Fibroblast of mammary gland (primary cell): ENCODE results near the gene SMPD3.

Experiments
- DNase-seq: peaks from one replicate; pipeline ENCODE4 v3.0.0-alpha.2; 2010; ENCODE audit warnings: low read depth
- H3K4me3 ChIP-seq: 2 replicates; pipeline ENCODE4 v1.5.1; 2011; ENCODE audit warnings: low read depth, mild to moderate bottlenecking, low read length, moderate library complexity; ENCODE audit not compliant: control insufficient read depth
- TF ChIP-seq, protein P1 (sequence below): conservative IDR thresholded peaks from 2 replicates; pipeline ENCODE4 v1.5.1; 2011; ENCODE audit warnings: low read depth, low read length, inconsistent platforms; ENCODE audit not compliant: control insufficient read depth, insufficient read depth

The SMPD3 gene

DNA sequence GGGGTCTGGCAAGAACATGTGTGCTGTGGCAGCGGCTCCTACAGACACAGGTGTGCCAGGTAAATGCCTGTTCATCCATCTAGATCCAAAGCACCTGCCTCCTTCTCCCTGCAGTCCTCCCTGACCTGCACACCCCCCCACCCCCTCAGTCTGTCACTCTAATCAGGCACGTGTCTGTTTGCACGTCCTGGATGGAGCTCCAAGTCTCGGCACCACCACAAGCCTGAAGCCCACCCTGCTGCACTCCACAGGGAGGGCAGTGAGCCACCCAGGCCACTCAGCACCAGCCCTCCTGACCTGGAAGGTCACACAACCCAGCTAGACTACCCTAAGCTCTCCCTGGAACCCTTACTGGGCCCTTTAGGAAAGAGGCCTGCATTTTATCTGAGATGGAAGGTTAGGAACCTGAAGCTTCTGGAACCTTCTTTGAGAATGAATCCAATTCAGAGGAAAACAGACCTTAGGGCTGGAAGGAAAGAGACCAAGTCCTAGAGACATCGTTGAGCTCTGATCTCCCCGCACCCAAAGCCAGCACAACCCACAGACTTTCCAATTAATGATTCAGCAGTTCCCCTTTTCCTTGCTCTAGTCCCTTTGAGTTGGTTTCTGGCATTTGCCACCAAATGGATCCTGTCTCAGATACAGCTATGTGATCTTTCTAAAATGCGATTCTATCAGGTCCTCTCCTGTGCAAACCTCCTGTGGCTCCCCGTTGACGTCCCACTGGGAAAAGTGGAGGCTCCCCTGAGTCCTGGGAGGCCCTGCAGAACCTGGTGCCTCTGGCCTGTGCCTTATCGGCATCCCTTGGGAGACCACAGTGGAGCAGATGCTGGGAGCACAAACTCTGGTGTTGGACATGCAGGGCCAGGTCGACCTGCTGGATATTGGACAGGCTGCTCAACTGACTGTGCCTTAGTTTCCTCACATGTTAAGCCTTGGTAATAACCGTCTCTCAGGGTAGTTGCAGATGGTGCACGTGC lies 69.6 kb downstream of the SMPD3 start:
- DNase-seq, result no peak
- no peak overlapping the region for H3K4me3 ChIP-seq
- TF ChIP-seq, protein P1, sequence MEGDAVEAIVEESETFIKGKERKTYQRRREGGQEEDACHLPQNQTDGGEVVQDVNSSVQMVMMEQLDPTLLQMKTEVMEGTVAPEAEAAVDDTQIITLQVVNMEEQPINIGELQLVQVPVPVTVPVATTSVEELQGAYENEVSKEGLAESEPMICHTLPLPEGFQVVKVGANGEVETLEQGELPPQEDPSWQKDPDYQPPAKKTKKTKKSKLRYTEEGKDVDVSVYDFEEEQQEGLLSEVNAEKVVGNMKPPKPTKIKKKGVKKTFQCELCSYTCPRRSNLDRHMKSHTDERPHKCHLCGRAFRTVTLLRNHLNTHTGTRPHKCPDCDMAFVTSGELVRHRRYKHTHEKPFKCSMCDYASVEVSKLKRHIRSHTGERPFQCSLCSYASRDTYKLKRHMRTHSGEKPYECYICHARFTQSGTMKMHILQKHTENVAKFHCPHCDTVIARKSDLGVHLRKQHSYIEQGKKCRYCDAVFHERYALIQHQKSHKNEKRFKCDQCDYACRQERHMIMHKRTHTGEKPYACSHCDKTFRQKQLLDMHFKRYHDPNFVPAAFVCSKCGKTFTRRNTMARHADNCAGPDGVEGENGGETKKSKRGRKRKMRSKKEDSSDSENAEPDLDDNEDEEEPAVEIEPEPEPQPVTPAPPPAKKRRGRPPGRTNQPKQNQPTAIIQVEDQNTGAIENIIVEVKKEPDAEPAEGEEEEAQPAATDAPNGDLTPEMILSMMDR, result no peak

DNA sequence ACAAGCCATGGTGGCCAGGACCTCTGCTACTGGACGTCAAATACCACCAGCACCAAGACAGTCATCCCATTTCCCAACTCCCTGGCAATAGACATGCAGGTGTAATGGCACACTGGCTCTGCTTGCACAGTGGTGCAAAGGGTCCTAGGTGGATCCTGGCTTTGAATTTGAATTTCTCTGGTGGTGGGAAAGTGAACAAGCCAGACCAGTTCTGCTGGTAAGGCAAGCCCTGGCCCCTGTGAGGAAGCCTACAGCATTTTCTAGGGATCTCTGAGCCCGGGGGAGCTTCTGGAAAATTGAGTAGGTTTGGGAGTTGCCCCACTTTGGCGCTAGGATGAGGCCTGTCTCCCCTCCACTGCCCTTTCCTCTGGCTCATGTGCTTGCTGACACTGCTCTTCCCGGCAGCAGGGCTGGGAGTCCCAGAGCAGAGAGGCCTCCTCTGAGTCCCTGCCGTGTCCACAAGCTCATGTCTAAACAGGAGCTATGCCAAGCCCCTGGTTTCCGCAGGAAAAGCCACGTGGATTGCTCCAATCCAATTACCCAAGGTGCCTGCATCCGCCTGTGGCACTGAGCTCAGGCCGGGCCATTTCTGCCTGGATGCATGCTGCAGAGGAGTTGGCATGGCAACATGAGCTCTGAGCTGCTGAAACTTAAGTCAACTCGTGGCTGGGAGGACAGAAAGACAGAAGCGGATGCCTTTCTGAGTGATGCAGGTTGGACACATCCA lies 70.5 kb downstream of the SMPD3 start:
- DNase-seq, result no peak

DNA sequence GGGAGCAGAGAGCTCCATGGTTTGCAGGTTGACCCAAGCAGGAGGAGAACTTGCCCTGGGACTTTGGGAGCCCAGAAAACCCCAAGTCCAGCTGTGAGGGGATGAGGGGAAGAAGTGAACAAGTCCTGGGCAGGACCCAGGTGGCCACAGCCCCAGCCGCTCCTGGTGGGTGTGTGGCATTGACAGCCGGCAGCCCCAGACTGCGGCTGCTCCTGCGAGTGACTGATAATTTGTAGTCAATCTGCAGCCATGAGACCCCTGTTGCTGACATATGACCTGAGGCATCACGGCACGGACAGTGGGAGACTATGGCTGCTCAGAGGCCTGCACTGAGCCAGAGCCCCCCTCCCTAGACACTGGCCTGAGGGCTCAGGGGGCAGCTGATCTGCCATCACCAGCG lies 71.1 kb downstream of the SMPD3 start:
- TF ChIP-seq, protein P1, result no peak
- H3K4me3 ChIP-seq, result no peak overlapping the region
- DNase-seq, result no peak

More for the DNA sequence above, 70.5 kb downstream of the SMPD3 start:
- H3K4me3 ChIP-seq, result no peak overlapping the region
- TF ChIP-seq, protein P1, result no peak

DNA sequence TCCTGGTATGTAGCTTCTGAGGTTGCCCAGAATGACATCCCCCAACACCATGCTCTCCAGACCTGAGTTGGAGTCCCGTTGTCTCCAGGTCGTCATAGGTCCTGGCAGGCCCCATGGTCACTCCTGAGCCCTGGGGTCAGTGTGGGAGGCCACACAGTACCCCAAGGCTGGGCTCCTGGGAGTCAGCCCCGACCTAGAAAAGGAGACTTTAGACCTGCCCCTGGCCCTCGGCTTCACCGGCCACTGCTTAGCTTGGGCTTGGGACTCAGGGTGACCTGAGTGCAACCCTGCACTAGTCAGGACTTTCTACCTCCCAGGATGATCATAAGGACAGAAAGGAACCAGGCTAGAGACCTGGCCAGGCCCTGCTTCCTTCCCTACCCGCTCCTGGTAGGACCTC lies 71.7 kb downstream of the SMPD3 start:
- TF ChIP-seq, protein P1, result no peak
- no peak overlapping the region for H3K4me3 ChIP-seq
- no peak for DNase-seq

DNA sequence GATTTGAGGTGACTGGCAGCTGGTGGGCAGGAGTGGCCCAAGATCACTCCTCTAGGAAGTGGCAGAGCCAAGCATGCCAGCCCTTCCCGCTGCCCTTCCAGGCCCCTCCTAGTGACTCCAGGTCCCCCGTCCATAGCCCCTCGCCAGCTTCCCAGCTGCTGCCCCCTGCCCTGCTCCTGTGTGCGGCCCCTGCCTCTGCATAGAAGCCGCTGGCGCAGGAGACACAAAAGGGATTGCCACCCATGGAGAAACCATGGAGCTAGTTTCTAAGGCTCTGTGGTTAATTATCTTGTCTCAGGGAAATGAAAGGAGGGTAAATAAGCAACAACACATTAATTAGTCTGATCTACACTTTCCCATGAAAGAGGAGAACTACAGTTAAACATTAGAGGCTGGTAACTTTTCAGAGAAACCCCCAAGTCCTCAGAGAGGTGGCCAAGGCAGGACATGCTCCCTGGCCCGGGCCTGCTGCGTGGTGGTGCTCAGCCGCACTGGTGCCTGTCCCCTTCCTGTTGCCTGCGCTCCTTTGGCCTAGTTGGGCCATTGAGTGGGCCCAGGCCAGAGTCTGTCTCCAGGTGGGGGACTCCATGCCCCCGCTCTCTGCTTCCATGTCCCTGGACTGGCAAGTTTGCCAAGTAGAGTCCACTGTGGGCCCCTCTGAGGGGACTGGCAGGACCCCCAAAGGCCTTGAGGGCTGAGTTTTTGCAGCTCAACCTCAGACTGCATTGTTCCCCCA lies 72.3 kb downstream of the SMPD3 start:
- TF ChIP-seq, protein P1, result no peak
- DNase-seq, result no peak

DNA sequence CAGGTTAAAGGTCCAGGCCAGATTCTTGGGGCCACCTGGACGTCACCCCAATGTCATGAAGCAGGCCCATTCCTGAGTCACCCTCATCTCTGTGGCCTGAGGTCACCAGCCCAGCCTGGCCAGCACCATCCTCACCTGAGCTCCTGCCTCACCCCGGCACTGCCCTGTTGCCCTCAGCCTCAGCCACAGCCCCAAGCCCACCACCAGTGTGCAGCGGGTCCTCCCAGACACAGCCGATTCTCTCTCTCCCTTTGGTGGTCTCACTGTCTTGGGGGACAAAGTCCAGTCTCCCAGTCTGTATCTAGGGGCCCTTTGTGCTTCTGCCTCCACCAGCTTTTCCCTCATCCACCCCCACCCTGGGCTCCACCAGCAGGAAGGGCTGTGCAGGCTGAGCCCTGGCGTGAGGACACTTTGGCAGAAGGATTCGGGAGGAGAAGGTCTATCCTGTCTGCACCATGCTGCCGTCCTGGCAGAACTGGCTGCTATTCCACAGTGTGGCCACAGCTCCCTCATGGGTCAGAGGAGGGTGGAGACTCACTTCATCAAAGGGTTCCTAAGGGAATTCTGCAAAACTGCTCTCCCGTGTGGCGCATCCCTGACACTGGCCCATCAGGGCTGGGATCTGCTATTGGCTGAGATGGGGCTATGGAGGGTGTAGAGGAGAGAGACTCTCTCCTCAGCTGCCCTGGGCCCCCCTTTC lies 73.2 kb downstream of the SMPD3 start:
- no peak for DNase-seq
- H3K4me3 ChIP-seq, result no peak overlapping the region
- TF ChIP-seq, protein P1, result no peak

More for the DNA sequence above, 72.3 kb downstream of the SMPD3 start:
- H3K4me3 ChIP-seq, result no peak overlapping the region
